ENCODE data around the gene IKZF1.
A peak's percentile ranks its signal among the peaks of the same experiment; 100 is the strongest.

Gene IKZF1

DNA sequence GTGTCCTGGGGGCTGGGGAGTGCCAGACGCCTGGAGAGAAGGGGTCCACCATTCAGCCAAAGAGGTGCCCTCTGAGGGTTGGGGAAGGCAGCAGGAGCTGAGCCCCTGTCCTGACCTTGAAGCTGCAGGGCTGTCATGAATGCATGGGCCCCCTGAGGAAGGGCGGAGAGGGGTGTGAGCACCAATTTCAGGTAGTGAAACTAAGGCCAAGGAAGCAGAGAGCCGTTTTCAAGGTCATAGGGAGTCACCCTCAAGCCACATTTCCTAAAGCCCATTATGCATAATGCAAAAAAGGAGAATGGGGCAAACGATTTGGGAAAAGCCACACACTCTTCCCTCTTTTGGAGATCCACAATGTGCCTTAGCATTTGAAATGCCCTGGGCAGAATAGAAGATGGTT, 108.5 kb downstream of the IKZF1 start:
- no peak for DNase-seq (ENCODE audit: low read depth, low spot score)

DNA sequence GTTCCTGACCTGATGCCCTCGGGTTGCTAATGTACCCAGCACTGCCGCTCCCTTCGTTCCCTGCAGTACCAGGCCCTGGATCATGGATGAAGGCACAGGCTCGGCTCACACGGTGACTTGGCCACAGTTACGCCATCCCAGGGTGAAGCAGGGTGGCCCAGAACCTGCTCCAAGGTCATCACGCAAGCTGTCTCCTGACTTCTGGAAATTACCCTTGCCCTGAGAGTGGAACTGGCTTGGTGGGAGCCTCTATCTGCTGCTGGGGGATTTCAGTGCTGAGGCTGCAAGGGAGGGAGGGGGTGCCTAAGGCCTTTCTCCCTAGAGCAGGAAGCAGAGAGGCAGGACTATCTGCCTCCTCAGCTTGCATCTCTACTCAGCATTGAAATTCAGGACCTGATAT, 109.0 kb downstream of the IKZF1 start:
- no peak for DNase-seq (ENCODE audit: low read depth, low spot score)

DNA sequence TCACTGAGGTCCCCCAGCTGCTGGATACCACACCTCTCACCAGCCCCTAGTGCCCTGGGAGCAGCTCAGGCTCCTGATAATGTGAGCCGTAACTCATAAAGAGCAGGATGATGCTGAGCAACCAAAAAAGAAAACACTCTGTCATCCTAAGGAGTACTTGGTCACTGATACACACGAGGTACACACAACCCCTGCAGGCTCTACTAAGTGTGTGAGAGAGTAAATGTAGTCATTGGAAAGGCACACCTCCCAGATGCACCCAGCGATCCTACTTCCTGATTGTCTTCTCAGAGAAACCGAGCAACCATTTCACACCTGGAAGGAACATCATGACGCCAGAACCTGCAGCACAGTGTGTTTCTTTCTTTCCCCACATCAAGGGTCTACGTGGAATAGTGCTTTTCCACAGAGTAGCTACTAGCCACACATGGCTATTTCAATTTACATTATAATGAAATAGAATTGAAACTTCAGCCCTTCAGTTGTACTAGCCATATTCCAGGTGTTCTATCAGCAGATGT, 111.4 kb downstream of the IKZF1 start:
- no peak for DNase-seq (ENCODE audit: low read depth, low spot score)

DNA sequence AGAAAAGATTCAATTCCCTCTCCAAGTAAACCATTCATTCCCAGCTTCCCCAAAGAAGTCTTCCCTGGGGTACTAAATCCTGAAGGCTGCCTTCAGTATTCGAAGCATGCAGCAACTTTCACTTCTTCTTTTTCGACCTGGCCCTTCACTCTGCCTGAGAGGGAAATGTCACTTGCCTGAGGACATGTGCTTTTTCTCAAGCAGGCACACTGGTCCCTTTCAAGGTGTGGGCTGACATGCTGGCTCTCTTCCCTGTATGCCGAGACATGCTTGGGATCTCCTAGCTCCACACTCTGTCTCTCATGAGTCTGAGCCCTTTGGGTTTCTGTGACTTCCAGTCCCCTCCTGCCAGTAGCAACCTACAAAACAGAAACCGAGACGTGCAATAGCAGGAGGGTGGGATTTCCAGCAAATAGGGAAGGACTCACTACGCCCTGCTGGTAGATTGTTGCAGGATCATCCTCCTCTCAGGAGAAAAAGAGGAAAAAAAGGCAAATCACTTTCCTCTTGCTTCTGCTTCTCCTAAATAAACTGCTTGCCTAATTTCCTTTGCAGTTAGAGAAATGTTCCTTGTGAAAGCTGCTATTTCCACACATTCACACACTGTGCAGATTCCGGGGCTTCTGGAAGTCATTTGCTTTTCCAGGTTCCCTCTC, 112.1 kb downstream of the IKZF1 start:
- DNase-seq (ENCODE audit: low read depth, low spot score): no peak

DNA sequence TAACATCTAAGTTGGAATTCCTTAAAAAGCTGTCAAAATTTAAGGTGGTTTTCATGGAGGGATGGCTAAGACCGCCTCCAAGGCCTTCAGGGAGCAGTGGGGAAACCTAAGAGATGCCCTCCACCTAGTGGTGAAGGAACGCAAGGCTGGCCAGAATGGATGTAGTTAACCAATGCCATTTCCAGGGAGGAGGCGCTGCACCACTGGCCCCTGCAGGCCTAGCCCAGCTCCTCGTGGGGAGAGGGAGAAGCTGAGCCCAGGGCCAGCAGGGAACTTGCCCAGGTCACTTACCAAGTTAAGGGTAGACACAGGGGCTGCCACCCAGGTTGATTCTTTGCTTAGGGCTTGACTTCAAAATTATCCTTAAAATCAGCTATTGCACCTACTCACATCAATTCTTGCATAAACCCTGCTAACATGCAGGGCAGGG, 113.6 kb downstream of the IKZF1 start:
- peak; percentile 37 for DNase-seq (ENCODE audit: low read depth, low spot score)

DNA sequence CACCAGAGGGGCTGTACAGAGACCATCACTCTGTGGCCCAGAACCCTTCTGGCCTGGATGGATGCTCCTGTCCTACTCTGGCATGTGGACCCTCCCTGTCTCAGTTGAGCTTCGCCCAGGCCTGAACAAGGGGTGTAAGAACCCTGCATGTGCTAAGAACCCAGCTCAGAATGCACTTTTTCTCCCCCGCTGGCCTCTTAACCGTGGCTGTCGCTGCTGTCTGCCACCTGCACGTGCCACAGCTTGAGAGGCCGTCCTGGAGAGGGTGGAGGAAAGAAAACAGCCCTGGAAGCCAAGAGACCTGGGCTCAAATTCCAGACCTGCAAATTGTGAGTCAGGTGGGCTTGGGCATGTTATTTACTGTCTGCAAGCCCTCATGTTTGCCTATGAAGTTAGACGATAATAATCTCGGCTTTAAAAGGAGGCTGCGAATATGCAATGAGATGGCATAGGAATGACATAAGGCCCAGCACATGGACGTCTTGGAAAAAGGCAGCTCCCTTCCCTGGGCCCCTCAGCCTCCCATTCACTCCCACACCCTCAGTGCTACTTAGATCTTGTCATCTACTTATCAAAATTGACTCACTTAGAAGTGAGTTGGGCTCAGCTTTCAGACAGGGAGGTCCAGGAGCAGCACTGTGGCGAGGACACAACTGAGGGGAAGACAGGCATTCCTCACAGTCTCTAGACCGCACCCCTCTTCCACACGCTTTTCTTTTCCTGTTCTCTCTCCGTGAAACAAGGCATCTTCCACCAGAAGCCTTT, 114.2 kb downstream of the IKZF1 start:
- no peak for DNase-seq (ENCODE audit: low read depth, low spot score)

DNA sequence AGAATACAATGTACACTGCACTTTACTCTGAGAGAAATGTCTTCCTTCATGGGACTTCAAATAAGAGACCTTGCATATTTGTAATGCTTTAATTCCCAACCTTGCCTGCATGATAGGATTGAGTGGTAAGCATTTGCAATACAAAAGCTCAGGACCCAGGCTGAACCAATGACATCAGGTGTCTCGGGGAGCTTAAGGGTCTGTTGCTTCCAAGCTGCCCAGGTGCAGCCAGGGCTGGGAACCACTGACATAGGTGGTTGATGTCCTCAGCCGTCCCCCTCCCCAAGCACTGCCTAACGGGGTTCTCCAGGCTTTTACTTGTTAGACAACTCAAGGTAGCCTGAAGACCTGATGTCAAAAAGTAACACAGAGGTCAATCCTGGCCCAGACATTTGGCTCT, 116.5 kb downstream of the IKZF1 start:
- no peak for DNase-seq (ENCODE audit: low read depth, low spot score)

DNA sequence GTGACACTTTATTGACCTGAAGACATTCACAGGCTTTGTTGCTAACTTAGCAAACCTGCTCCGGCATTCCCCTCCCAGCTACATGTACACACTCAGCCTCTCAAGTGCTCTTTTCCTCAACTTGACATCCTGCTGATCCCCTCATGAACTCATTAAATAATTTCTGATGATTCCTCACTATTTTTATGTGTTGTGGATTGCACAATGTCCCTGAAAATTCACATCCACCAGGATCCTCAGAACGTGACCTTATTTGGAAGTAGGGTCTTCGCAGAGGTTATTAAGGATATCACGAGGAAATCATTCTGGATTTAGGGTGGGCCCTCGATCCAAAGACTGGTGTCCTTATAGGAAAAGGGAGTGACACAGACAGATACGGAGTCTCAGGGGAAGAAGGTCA, 118.3 kb downstream of the IKZF1 start:
- no peak for DNase-seq (ENCODE audit: low read depth, low spot score)

DNA sequence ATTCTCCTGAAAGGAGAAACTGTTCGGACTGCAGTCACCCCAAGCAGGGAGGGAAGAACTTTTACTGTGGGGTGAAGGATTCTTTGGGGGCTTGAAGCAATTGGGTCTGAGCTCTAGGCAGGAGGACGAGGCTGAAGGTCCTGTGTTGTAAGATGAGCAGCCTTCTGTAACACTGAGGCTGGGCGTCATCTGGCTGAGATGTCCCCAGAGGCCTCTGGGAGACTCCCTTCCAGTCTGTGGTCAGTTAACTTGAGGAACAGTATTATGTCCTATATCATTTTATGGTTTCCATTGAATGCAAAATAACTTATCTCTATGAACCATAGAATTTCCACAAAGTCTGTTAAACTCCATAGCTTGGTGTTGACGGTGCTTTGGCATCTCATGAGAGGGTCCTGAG, 119.3 kb downstream of the IKZF1 start:
- no peak for DNase-seq (ENCODE audit: low read depth, low spot score)

DNA sequence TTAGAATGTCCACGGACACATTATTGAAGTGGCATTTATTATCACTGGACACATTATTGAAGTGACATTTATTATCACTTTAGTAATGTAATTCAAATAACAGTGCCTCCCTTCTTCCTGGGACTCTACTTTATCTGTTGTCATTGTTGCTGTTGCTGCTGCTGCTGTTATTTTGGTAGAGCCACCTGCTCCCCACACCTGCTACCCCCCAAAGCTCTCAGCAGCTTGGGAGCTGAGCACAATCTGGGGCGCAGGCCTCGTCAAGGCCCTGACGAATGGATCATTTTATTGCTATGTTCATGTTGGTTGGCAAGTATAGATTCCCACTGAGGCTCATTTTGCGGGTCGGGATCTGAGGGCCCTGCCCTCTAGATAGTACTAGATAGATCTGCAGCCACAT, 120.8 kb downstream of the IKZF1 start:
- no peak for DNase-seq (ENCODE audit: low read depth, low spot score)

DNA sequence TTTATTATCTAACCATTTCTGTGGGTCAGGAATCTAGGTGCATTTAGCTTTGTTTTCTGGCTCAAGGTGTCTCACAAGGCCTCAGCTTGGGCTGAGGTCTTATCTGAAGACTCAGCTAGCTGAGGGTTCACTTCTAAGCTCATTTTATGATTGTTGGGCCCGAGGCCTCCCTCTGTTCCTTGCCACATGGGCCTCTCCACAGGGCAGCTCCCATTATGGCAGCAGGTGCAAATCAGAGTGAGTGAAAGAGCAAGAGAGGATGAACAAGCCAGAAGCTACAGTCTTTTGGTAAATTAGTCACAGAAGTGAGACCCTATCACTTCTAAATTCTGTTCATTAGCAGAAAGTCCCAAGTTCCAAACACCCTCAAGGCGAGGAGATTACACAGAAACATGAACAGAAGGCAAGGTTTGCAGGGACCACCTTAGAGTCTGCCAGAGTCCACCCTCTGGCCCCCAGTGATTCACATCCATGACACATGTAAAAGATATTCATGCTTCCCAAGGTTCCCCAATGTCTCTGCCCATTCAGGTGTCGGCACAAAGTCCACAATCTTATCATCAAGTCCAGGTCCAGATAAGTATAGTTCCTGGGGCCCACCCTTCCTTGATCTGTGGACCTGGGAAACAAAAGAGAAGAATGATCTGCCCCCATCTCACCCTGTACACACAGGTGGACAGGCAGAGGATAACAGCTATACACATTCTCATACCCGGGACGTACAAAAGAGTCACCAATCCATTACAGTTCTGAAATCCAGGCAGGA, 121.9 kb downstream of the IKZF1 start:
- DNase-seq (ENCODE audit: low read depth, low spot score): no peak

DNA sequence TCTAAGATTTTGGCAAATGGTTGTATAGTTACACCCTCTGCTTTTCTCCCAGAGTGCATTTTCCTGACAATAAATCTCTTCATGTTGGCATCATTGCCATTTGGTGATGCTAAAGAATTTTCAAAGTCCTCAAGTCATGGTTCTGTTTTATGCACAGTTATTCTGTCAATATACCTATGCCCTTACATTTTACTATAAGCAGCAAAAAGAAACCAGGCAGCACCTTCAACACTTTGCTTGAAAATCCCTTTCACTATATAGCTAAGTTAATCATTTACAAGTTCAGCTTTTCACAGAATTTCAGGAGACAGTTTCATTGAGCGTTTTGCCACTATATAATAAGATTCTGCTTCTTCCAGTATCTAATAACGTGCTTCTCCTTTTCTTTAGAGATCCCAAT, 123.0 kb downstream of the IKZF1 start:
- DNase-seq (ENCODE audit: low read depth, low spot score): no peak

DNA sequence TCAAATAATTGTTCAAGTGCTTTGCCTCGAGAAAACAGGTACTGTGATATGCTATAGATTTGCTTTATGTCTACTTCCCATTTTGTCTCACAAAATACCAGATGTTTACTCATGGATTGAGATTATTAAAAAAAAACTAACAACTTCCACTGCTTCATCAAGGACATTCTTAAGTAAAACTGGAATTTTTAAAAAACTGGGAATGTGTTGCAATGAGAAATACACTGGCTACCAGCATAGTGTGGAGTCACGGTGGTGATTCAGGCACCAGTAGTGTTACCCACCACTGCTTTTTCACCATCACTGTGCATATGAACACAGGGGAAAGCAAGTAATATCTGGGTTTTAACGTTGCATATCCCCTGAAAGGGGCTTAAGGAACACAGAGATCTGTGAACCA, 124.4 kb downstream of the IKZF1 start:
- DNase-seq (ENCODE audit: low read depth, low spot score): no peak

DNA sequence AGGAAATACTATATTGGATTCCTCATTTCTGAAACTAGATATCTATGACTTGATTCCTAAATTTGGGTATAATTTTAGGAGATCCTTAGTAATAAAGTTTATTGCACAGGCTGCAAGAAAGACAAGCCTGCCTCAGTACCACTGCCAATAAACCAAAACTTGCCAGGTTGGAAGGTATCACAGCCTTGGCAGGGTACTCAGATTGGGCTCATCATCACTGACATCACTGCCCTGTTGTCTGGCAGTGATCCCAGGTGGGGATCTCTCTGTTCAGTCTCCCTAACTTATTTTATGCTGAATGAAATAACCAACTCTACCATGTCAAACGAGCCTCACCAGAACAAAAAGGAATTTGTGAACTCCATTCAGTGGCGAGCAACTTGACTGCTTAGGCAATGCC, 126.8 kb downstream of the IKZF1 start:
- no peak for DNase-seq (ENCODE audit: low read depth, low spot score)

DNA sequence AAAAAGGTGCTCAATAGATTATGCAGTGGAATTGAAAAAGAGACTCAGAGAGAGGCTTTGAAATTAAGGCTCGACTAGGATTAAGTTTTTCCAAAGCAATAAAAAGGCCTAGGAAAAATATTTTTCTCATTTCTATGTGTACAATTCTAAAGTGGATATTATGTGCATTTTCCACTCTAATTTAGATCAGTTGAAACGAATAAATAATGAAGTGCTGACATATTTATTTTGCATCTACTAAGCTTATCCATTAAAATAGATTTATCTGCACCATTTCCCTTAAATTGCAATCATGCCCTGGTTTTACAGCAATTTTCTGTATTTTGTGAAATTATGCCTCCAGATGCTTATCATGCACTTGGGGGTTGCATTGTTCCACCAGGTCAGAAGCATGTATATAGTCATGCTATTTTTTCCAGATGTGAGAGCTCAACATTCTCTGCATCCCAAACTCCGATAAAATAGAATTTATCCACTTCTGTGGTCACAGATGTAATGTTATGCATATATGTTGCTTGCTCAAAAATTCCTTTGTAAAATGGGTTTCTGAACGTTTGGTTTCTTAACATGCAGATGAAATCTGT, 127.3 kb downstream of the IKZF1 start:
- no peak for DNase-seq (ENCODE audit: low read depth, low spot score)

DNA sequence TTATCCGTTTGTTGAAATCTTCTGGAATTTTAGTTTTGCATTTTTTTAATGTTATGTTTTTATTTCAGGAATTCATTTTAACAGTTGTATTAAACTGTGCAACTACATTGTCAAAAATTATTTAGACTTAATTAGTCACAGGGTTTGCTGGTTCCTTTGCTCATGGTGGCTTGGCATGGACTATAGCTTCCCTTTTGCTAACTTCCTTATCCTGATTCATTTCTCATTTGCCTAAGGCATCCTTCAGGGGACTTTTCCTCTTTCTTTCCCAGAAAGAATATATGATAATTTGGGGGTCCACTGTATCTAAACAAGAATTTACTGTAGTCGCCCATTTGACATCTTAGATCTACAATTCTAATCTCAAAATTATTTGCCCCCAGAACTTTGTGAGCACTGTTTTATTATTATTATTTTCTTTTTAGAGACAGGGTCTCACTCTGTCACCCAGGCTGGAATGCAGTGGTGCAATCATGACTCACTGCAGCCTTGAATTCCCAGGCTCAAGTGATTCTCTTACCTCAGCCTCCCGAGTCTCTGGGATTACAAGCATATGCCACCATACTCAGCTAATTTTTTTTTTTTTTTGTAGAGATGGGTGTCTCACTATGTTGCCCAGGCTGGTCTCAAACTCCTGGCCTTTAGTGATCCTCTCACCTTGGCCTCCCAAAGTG, 131.8 kb downstream of the IKZF1 start:
- DNase-seq (ENCODE audit: low read depth, low spot score): no peak

DNA sequence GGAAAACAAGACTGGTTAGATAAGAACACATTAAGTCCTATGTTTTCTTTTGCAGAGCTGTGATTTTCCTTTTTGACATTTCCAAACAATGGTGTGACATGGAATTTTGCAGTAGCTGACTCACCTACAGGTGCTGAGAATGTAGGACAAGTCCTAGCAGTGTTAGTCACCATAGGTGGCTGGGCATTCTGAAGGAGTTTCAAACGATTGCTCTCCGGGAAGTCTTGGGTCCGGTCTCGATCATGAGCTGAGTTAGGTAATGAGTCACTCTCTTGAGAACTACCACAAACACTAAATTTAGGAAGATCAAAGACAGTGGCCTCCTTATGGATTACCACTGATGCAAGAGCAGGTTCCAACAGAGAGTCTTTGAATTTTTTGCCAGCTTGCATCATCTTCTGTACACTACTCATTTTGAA, 142.0 kb downstream of the IKZF1 start:
- DNase-seq (ENCODE audit: low read depth, low spot score): no peak

DNA sequence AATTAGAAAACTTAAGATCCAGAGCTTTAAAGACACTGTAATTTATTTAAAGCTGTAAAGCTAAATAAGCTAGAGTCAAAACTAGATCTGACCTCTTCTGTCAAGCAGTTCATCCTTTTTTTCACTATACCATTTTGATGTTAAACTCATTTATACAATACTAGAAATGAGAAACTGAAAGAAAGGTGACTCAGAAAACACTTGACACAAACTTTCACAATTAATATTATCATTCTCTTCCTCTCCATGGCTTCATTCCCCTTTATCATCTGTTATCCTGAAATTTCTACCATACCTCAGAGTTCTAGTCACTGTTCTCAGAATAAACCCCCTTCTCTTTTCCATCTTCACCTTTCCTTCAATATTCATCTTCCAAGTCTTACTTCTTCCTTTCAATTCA, 144.3 kb downstream of the IKZF1 start:
- DNase-seq (ENCODE audit: low read depth, low spot score): no peak

DNA sequence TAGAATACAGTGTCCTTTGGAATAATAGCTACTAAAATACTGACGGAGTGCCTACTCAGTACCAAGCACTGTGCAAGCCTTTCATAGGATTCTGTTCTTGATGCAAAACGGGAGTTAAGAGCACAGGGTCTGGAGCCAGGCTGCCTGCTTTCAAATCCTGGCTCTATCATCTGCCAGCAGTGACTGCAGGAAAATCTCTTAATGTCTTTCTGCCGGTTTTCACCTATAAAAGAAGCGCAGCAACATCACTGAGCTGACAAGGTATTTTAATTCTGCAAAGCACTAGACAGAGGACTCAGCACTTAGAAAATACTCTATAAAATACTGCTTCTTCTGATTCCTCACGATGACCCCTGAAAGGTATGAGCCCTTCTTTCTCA, 145.0 kb downstream of the IKZF1 start:
- no peak for DNase-seq (ENCODE audit: low read depth, low spot score)

DNA sequence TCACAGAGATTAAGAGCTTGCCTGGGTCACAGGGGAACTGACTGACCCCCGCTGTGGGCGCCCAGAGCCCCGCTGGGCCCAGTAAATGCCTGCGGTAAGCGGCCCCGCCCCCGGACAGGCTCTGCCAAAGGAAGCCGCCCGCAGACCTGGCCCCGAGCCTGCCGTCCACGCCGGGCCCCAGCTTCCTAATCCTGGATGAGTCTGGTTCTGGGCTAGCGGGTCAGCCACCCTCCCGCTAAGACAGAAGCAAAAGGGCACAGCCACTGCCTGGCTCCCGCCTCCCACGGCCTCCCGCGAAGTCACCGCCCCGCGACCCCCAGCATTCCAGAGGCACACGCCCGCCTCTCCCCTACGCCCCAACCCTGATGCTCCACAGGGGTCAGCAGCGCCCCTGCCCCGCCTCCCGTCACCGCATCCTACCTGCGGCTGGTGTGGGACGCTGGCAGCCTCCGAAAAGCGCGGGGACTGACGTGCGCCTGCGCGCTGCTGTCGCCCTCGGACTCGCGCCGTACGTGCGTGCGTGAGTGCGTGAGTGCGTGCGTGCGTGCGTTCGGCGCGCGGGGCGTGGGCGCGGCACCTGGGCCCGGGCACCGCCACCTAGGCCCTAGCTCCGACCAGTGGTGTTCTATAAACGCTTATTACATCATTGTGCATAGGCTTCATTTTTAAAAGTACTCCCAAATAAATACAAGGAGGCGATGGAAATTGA, 145.5 kb downstream of the IKZF1 start, which contains the start of gene FIGNL1:
Gene FIGNL1, minus strand, starts transcription at position 470 of the 709 bp plus-strand sequence. CDS start 3,063 bp downstream, outside the sequence.
- DNase-seq (ENCODE audit: low read depth, low spot score): peak; percentile 63

DNA sequence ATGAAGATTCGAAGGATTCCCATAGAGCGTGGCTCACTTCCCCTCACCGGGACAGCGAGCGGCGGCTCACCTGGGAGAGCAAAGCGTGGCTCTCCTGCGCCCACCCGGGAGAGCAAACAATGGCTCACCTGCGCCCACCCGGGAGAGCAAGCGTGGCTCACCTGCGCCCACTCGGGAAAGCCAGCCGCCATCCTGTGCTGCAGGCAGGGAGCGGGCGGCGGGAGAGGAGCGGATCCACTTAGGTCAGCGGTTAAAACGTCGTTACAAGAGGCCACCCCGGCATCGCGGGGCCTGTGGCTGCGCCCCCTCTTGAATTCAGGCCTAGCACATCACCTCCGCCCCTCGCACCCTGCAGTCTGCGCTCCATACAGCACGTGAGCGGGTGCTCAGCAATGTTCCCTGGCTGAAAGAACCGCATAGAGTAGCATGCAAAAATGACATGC, 146.1 kb downstream of the IKZF1 start:
- no peak for DNase-seq (ENCODE audit: low read depth, low spot score)
